Nephron (organoid): ENCODE results near the gene LNX2.

ENCODE experiments used
- H3K27ac Mint-ChIP-seq, 3 experiments: 2 replicates each; pipeline ENCODE4 v1.8.0; 2020; ENCODE audit warnings: mixed read lengths in 3 of 3, mild to moderate bottlenecking in 2 of 3, moderate library complexity in 1 of 3
- H3K27me3 Mint-ChIP-seq: 2 replicates; pipeline ENCODE4 v1.8.0; 2021; ENCODE audit warnings: low read depth, mild to moderate bottlenecking, moderate library complexity, mixed read lengths
- H3K36me3 Mint-ChIP-seq: 2 replicates; pipeline ENCODE4 v1.8.0; 2020; ENCODE audit warnings: low read depth, mixed read lengths
- H3K4me1 Mint-ChIP-seq: 2 replicates; pipeline ENCODE4 v1.8.0; 2020; ENCODE audit warnings: mixed read lengths
- H3K4me3 Mint-ChIP-seq, 3 experiments: 2 replicates each; pipeline ENCODE4 v1.8.0; 2020; ENCODE audit warnings: mild to moderate bottlenecking in 3 of 3, mixed read lengths in 3 of 3, moderate library complexity in 2 of 3
- H3K9me3 Mint-ChIP-seq: 2 replicates; pipeline ENCODE4 v1.8.0; 2020; ENCODE audit warnings: mixed read lengths
- TF ChIP-seq, protein P1 (sequence below), 3 experiments: fragments of 200-600 bp; sonication (generic); IDR thresholded peaks; one replicate each; pipeline ENCODE4 v1.5.0; 2021; ENCODE audit warnings: antibody characterized with exemption in 3 of 3; ENCODE audit not compliant: unreplicated experiment in 3 of 3

The LNX2 gene

DNA sequence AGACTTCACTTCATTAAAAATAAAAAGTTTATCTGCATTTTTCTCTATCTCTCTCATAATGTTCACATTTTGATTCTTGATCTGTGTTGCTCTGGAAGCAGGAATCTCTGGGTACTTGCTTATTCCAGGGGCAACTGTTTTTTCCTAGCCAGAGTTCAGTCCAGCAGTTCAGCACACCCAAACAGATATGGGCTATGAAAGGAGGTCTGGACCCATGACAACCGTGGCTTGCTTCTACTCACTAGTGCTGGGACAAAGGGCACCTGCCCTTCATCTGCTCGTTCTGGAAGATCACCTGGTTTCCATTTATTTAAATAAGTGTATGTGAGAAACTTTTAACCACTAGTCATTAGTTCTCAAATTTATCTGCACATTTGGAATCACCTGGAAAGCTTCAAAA, 37.4 kb upstream of the LNX2 start:
- Mint-ChIP-seq H3K4me1 (peaks cover 7% of the 10 kb centered on the region), H3K27me3 (no peaks in the 10 kb centered on the region), H3K4me3 (no peak overlapping the region), H3K9me3 (no peaks in the 10 kb centered on the region), H3K36me3 (peaks cover 14% of the 10 kb centered on the region), H3K27ac (no peak overlapping the region)
- TF ChIP-seq, protein P1, sequence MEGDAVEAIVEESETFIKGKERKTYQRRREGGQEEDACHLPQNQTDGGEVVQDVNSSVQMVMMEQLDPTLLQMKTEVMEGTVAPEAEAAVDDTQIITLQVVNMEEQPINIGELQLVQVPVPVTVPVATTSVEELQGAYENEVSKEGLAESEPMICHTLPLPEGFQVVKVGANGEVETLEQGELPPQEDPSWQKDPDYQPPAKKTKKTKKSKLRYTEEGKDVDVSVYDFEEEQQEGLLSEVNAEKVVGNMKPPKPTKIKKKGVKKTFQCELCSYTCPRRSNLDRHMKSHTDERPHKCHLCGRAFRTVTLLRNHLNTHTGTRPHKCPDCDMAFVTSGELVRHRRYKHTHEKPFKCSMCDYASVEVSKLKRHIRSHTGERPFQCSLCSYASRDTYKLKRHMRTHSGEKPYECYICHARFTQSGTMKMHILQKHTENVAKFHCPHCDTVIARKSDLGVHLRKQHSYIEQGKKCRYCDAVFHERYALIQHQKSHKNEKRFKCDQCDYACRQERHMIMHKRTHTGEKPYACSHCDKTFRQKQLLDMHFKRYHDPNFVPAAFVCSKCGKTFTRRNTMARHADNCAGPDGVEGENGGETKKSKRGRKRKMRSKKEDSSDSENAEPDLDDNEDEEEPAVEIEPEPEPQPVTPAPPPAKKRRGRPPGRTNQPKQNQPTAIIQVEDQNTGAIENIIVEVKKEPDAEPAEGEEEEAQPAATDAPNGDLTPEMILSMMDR (IDR thresholded peaks at IDR 0.05; ENCODE audit: unreplicated experiment in 3 of 3) = no peak

GRCh38 chr13:27654816-27655215, 34.5 kb upstream of the LNX2 start:
- TF ChIP-seq, protein P1 (IDR thresholded peaks at IDR 0.05; ENCODE audit: unreplicated experiment in 3 of 3) = no peak
- Mint-ChIP-seq H3K36me3 (peaks cover 35% of the 10 kb centered on the region), H3K4me1 (peaks cover 3% of the 10 kb centered on the region), H3K27me3 (no peaks in the 10 kb centered on the region), H3K9me3 (peaks cover 10% of the 10 kb centered on the region), H3K27ac (no peak overlapping the region), H3K4me3 (no peak overlapping the region)

DNA sequence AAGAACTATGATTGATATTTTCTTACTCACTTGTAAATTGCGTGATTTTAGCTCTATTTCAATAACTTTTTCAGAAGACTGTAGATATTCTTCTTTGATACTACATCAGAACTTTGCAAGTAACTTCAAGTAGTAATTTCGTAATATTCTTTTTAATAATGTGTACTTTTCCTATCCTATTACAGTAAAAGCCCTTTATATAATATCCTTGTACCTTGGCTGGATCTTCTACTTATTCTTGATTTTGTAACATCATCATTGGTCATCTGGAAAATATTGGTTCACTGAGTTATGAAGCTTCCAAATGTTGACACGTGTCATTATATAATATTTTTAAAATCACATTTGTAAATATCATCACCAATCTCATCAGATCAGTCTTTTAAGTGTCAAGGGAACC, 33.7 kb upstream of the LNX2 start:
- no peak overlapping the region for H3K27ac Mint-ChIP-seq
- H3K36me3 Mint-ChIP-seq = peaks cover 43% of the 10 kb centered on the region
- no peak overlapping the region for H3K4me3 Mint-ChIP-seq
- no peaks in the 10 kb centered on the region for H3K27me3 Mint-ChIP-seq
- TF ChIP-seq, protein P1 (IDR thresholded peaks at IDR 0.05; ENCODE audit: unreplicated experiment in 3 of 3) = no peak
- peaks cover 14% of the 10 kb centered on the region for H3K9me3 Mint-ChIP-seq
- no peaks in the 10 kb centered on the region for H3K4me1 Mint-ChIP-seq

DNA sequence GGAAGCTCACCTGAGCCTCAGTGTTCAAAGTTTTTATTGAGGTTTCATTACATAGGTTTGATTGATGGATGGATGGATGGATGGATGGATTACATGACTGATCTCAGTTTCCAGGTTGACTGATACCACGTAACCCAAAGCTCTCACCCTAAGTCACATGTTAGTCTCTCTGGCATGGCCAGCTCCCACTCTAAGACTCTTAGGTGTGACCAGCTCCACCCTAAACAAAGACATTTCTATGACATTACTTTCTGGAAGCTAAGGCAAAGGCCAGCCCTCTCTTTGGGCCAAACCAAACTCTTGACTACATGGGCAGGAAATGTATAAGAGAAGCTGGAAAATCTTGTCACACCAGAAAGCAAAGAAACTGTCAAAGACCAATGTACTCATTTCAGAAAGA, 30.0 kb upstream of the LNX2 start:
- no peak overlapping the region for H3K4me3 Mint-ChIP-seq
- H3K4me1 Mint-ChIP-seq = peaks cover 3% of the 10 kb centered on the region
- H3K27ac Mint-ChIP-seq = no peak overlapping the region
- no peaks in the 10 kb centered on the region for H3K27me3 Mint-ChIP-seq
- TF ChIP-seq, protein P1 (IDR thresholded peaks at IDR 0.05; ENCODE audit: unreplicated experiment in 3 of 3) = no peak
- H3K36me3 Mint-ChIP-seq = peaks cover 62% of the 10 kb centered on the region
- peaks cover 18% of the 10 kb centered on the region for H3K9me3 Mint-ChIP-seq

GRCh38 chr13:27644302-27644701, 24.0 kb upstream of the LNX2 start:
- H3K4me3 Mint-ChIP-seq = peak overlapping the region in 1 of 3 experiments; percentile 1

More at GRCh38 chr13:27644302-27644701, 24.0 kb upstream of the LNX2 start:
- Mint-ChIP-seq H3K4me1 (peaks cover 51% of the 10 kb centered on the region), H3K9me3 (peaks cover 4% of the 10 kb centered on the region), H3K36me3 (peaks cover 22% of the 10 kb centered on the region), H3K27me3 (no peaks in the 10 kb centered on the region), H3K27ac (peak overlapping the region in 2 of 3 experiments; percentile 55 to 77)
- TF ChIP-seq, protein P1 (IDR thresholded peaks at IDR 0.05; ENCODE audit: unreplicated experiment in 3 of 3) = no peak
